ENCODE measurements around the gene IFIT2.

- TF ChIP-seq CTCF (IDR thresholded peaks at IDR 0.05) (no peak), POLR2AphosphoS5 (IDR thresholded peaks at IDR 0.05) (peak; percentile 32), POLR2A (IDR thresholded peaks at IDR 0.05) (no peak)
Observed at GRCh38 chr10:89262086-89263051, 39.5 kb upstream of the IFIT2 start.
